ENCODE data around the gene RNF10. TPM values are rescaled to one million over a fixed set of nuclear protein-coding genes. Genes with fewer than 3 reads are reported as not detected.

The RNF10 gene
- total and polyA plus RNA-seq, 2 of the 4 experiments (the other 2 are of a cell fraction): 44.4 to 95.0 TPM

- no peak overlapping the region for H3K23ac ChIP-seq (ENCODE audit: low read depth, low read length)
- H3K4ac ChIP-seq (ENCODE audit: low read depth, low read length): no peak overlapping the region
- no peak overlapping the region for H2BK120ac ChIP-seq (ENCODE audit: low read depth, low read length)
- TF ChIP-seq POLR2A (IDR thresholded peaks at IDR 0.05; ENCODE audit: low read depth, low read length) (no peak), RAD21 (IDR thresholded peaks at IDR 0.05; ENCODE audit: low read length) (peak; percentile 38), NFE2L2 (IDR thresholded peaks at IDR 0.05; ENCODE audit: low read depth, low read length) (no peak), SMC3 (IDR thresholded peaks at IDR 0.05; ENCODE audit: low read depth, low read length) (peak; percentile 10; the same call in 1 of the 2 replicates), RFX5 (IDR thresholded peaks at IDR 0.05; ENCODE audit: low read depth, low read length) (no peak), CTCF (conservative IDR thresholded peaks at IDR 0.05; ENCODE audit: low read depth, low read length) (peak; percentile 39; the same call in 1 of the 2 replicates)
- intact Hi-C loops (cut with micrococcal nuclease): loop anchor here (5.0 kb wide), 1 partner anchor 428 kb away; no protein-coding TSS in a partner anchor
- CTCF ChIA-PET: interaction anchor here (0.6 kb wide), 2 partner anchors 16 to 44 kb away, joined by 3 to 5 read pairs; no protein-coding TSS in a partner anchor
- no peaks in the 10 kb centered on the region for H3K4me1 ChIP-seq (ENCODE audit: control insufficient read depth, insufficient read depth, low read length)
- BruUV-seq (replicated peaks): no TSS peak
- H2AK5ac ChIP-seq (ENCODE audit: low read depth, low read length): no peak overlapping the region
- H4K20me1 ChIP-seq (ENCODE audit: insufficient read depth, low read length): 0 out of 2 replicates have a peak, but pooled peaks cover under 1% of the 10 kb centered on the region
- DNase-seq: no peak
- H3K79me1 ChIP-seq (ENCODE audit: low read depth in 1 of 2, low read length in 2 of 2): peaks cover 2 to 20% of the 10 kb centered on the region in 2 experiments; a peak in 2 of 4 replicates
- WGBS, 2 experiments (ENCODE audit: extremely low coverage in 2 of 2, insufficient read length in 1 of 2): 16% methylated on average over 9 of the region's 65 CpGs; no CpG with 5 or more reads in 1 of the 2 experiments
- H2BK15ac ChIP-seq (ENCODE audit: low read depth, low read length): no peak overlapping the region
- POLR2A ChIA-PET (ENCODE audit: unreplicated experiment): no interaction called here
- H2BK5ac ChIP-seq (ENCODE audit: low read depth, low read length, poor library complexity, severe bottlenecking): no peak overlapping the region
- peak overlapping the region; percentile 56 for H3K4me2 ChIP-seq (ENCODE audit: low read depth, low read length)
- H3K9me3 ChIP-seq (ENCODE audit: control insufficient read depth, insufficient read depth, low read length): no peaks in the 10 kb centered on the region
- H4K5ac ChIP-seq (ENCODE audit: low read depth, low read length): no peak overlapping the region
- no peak overlapping the region for H3K56ac ChIP-seq (ENCODE audit: extremely low read depth, insufficient read depth, low read length)
- peak overlapping the region; percentile 87 for H2AFZ ChIP-seq (replicated peaks; ENCODE audit: low read length, poor library complexity)
- no peak overlapping the region for H3K27ac ChIP-seq (ENCODE audit: insufficient read depth, low read length)
- no peak overlapping the region for H2BK20ac ChIP-seq (ENCODE audit: low read depth, low read length)
- no peak overlapping the region for H3K14ac ChIP-seq (replicated peaks; ENCODE audit: low read depth, low read length)
- H4K91ac ChIP-seq (ENCODE audit: insufficient read depth, low read depth, low read length): no peak overlapping the region
- H3K18ac ChIP-seq (ENCODE audit: low read depth, low read length): no peak overlapping the region
- peaks cover 2% of the 10 kb centered on the region for H3K36me3 ChIP-seq (ENCODE audit: control insufficient read depth, insufficient read depth, low read length)
- H3K9ac ChIP-seq (ENCODE audit: low read depth, low read length): no peak overlapping the region
- peaks cover 26% of the 10 kb centered on the region for H3K27me3 ChIP-seq (ENCODE audit: control insufficient read depth, insufficient read depth, low read length)
- in situ Hi-C loops (cut with MboI; ENCODE audit: low sequenced_read_pairs): loop anchor here (5.0 kb wide), 2 partner anchors 128 to 388 kb away; partner anchors contain the start of gene UNC119B
- peak overlapping the region in 1 of 2 experiments; percentile 31; a peak in 1 of 4 replicates for H4K8ac ChIP-seq (ENCODE audit: low read depth in 2 of 2, low read length in 2 of 2)
- dilution Hi-C loops (cut with HindIII; ENCODE audit: low sequenced_read_pairs, unreplicated experiment): no loop called here
- H3K9me1 ChIP-seq (ENCODE audit: insufficient read depth, low read length): no peaks in the 10 kb centered on the region
- H3K4me3 ChIP-seq (ENCODE audit: insufficient read depth, low read depth, low read length): peak overlapping the region; percentile 22
- no peak overlapping the region for H2AK9ac ChIP-seq (replicated peaks; ENCODE audit: low read depth, low read length, poor library complexity)
- ATAC-seq (ENCODE audit: low read depth): peak; percentile 16
Observed at GRCh38 chr12:120584343-120585149, 50.4 kb downstream of the RNF10 start.

Data from IMR-90 (cell line).